Right ventricle myocardium inferior (tissue), 1 donor: ENCODE measurements around the gene STIM1. TPM values are rescaled to one million over a fixed set of nuclear protein-coding genes. Genes with fewer than 3 reads are reported as not detected.

Experiments used
- ATAC-seq: fragments of 200-7000 bp; cut with Tn5 transposase; one replicate; pipeline ENCODE4 v1.9.1; 2020; ENCODE audit warnings: mild to moderate bottlenecking, moderate library complexity
- DNase-seq: peaks from one replicate; pipeline ENCODE4 v3.0.0; 2021; ENCODE audit errors: missing footprints
- intact Hi-C: fragments of 100-400 bp; cut with DNase I; formaldehyde crosslinking; loops from one replicate; pipeline ENCODE4 v1.11.0; 2022
- total RNA-seq: library from RNA; stranded (reverse); fragmentation: NEBNext Ultra II Directional; extraction: Animal tissue kit (Norgen Biotek cat#: 25700); gene quantifications from one replicate; pipeline ENCODE4 v1.2.1, GENCODE V29; 2021
- donor health status: DM: no; HTN: yes; CAD: no; lungs with severe emphysema.

STIM1 gene
- total RNA-seq, 1 donor from 2014 or later: 28.9 TPM

DNA sequence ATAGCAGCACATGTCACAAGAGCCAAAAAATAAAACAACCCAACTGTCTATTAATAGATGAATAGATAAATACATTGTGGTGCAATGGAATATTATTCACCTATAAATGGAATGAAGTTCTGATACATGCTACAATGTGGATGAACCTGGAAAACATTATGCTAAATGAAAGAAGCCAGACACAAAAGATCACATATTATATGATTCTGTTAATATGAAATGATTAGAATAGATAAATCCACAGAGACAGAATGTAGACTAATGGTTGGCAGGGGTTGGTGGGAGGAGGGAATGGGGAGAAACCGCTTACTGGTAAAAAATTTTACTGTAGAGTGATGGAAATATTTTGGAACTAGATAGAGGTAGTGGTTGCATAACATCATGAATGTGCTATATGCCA is 206.2 kb downstream of the STIM1 start:
- intact Hi-C loops: no loop called here
- ATAC-seq: no peak
- DNase-seq: no peak

DNA sequence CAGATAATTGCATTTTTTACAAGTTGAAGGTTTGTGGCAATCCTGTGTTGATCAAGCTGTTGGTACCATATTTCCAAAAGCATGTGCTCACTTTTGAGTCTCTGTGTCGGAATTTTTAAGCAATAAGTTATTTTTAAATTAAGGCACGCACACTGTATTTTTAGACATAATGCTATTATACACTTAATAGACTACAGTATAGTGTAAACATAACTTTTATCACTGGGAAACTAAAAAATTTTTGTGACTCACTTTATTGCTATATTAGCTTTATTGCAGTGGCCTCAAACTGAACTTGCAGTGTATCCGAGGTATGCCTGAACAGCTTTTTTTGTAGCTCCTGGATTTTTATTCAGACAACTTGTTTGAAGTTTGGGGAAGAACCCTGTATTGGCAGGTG is 207.9 kb downstream of the STIM1 start:
- ATAC-seq: no peak
- no peak for DNase-seq
- intact Hi-C loops: no loop called here

DNA sequence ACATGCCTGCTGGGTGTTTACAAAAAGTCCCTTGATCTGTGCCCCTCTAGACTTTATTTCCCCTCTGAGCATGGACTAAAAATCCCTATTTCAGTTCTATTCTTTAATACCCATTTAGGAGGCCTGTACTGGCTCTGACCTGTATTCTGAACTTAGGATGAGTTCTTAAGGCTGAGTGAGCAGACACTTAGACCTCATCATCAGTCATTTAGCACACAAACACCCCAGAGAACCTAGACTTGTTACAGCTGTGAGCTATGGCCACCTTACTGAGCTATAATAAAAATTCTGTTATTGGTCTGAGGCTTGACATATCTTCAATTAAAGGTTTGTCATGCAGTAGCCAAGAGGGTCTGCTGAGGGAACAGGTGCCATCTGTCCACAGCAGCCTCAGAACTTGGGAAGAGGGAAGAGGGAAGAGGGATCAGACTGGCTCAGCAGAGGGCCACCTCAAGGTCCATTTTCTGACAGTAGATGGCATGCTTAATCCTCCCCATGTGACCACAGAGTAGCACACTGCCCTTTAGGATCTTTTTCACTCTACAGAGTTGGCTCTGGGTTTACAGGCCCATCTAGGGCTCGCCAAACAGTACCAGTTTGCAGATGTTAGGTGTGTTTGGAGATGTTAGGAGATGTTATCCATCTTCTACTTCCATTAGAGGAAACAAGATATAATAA is 209.0 kb downstream of the STIM1 start:
- peak; percentile 30 for ATAC-seq
- no peak for DNase-seq
- intact Hi-C loops: no loop called here

DNA sequence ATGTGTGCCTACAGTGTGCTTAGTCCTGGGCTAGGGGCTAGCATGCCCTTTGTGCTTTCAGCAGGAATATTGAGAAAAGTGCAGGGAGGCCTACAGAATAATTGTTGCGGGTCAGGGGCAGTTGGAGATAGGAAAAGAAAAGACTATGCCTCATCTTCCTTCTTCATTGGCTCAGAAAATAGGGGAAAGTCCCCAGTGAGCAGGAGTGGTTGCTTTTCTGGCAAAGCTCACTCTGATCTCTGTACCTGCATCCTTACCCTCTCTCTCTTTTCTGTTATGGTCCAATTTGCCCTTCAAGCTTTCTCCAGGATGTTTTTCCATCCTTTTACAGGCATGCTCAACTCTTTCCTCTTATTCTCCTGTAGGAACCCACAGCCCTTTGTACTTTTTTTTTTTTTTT is 209.6 kb downstream of the STIM1 start:
- no peak for ATAC-seq
- intact Hi-C loops: no loop called here
- no peak for DNase-seq

DNA sequence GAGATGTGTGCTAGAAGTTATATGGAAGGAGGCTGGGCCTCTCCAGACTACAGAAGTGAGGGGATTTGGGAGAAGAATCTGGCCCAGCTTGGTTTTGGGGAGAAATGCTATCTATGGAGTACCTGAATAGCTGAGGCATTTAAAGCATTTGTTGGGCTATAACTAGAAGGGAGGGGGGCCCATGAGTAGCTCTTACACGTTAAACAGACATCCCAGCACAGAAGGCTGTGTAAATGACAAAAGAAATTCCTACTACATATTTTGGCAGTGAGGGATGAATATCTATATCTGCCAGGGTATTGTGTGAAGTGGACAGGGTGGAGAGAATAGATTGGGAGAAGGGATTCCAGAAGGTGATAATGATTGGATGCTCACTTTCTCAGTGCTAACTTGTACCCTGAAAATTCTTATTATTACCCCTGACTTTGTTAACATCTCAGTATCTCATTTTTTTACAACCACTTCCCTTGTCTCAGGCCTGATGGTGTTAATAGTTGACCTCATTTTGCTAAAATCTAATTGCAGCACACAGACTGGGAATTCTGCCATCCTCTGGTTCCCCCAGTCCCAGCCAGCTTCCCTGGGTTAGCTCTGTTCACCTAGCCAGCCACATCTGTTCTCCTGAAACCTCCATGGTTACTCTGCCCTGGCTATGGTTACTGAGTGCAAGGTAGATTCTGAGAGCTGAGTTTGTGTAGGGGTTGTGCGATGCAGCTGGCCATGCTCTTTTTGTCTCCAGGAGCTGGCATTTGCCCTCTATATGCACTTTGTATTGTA is 210.3 kb downstream of the STIM1 start:
- intact Hi-C loops: no loop called here
- ATAC-seq (peak; percentile 67), DNase-seq (no peak)

DNA sequence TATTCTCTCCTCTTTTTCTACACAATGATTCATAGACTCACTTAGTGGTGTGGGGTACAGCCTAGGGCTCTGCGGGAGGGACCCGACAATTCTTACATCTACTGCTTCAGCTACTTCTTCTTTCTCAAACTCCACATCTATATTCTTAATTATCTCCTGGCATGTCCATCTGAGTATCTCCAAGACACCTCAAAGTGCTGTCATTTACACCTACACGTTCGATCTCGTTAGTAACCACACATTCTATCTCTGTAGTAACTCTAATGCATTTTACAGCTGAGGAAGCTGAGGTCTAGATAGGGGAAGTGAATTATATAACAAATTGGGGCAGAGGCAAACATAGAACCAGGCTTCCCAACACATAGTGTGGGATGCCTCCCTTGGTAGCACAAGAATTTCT is 211.4 kb downstream of the STIM1 start:
- no peak for ATAC-seq
- intact Hi-C loops: no loop called here

DNA sequence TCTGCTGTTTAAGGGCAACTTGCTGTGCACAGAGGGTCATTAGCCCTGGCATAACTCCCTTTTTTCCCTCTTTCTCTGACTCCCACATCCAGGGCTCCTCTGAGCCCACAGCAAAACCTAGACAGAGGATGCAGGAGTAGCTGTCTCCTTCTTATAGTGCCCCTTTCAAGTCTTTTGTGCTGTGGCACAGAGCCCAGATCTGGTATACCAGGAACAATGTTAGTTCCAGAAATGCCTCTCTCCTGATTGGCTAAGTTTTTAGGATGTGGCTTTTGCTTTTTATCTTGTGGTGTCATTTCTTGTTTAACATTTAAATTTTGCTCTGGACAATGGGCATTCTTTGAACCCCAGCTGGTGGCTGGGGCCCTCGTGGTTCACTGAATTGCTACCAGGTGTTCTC is 213.5 kb downstream of the STIM1 start:
- DNase-seq: no peak
- intact Hi-C loops: no loop called here
- ATAC-seq: no peak

More for the DNA sequence above, 211.4 kb downstream of the STIM1 start:
- no peak for DNase-seq

DNA sequence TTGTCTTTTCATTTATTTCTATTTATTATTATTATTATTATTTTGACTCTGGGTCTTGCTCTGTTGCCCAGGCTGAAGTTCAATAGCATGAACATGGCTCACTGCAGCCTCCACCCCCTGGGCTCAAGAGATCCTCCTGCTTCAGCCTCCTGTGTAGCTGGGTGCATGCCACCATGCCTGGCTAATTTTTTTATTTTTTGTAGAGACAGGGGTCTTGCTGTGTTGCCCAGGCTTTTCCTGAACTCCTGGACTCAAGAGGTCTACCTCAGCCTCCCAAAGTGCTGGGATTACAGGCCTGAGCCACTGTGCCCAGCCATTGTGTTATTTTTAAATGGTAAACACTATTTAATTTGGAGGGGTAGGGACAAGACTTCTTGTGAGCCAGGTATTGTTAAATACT is 215.9 kb downstream of the STIM1 start:
- intact Hi-C loops: loop anchor here (5.0 kb wide), 2 partner anchors 119 to 144 kb away; no protein-coding TSS in a partner anchor
- ATAC-seq: no peak
- no peak for DNase-seq

DNA sequence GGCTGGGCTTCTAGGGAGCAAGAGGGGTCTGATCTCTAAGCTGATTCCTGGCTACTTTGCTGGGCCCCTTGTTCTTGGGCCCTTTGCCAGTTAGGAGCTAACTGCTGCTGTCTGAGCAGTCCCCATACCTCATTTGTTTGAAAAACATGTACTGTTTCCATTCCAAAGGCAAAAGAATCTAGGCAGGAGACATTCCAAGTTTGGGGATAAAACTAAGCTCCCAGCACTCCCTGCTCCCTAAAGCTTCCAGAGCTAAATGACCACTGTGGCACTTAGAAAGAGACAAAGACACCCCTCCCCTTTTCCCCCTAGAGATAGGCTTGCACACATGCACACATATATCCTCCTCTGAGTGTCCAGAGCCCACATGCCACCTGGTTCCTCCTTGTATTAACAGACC is 216.4 kb downstream of the STIM1 start:
- DNase-seq (no peak), ATAC-seq (no peak)
- intact Hi-C loops: loop anchor here (1.0 to 5.0 kb wide), 4 partner anchors 120 to 224 kb away; partner anchors contain the start of gene STIM1

DNA sequence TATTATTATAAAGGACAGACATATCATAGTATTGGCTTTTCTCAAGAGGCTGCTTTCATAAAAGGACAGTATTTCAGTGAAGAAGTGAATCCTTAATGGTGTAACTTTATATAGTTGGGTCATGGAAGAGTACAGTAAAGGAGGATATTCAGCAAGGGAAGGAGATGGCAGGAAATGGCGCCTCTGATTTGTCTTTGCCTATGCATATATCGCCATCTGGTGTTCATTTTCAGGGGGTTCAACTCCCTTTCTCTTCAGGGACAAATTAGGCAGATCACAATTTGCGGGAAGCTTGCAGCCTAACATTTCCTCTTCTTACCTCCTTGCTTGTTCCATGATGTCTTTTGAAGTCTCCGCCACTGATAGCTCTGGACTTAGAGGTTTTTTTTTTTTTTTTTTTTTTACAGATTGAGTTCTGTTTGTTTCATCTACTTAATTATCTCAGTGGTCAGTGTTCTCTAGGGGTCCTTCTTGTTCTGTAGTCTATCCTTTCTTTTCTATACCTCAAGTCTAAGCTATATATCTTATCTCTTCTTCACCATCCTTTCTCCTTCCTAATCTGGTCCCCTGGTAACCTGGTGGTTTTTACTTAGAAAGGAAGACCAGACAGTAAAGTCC is 217.3 kb downstream of the STIM1 start:
- DNase-seq: no peak
- intact Hi-C loops: loop anchor here (1.0 to 5.0 kb wide), 4 partner anchors 120 to 224 kb away; partner anchors contain the start of gene STIM1
- ATAC-seq: peak; percentile 87

DNA sequence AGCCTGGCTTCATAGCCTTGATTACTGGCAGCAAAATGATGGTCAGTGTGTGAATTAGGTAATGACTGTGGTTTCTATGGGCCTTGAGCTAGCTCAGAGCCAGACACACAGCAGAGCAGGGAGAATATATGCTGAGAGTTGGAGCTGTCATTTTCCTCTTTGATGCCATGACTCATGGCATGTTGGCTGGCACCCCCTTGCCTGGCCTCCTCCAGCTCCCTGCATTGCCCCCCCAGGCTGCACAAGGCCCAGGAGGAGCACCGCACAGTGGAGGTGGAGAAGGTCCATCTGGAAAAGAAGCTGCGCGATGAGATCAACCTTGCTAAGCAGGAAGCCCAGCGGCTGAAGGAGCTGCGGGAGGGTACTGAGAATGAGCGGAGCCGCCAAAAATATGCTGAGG is 218.8 kb downstream of the STIM1 start:
- intact Hi-C loops: loop anchor here (5.0 kb wide), 2 partner anchors 122 to 147 kb away; no protein-coding TSS in a partner anchor
- no peak for DNase-seq
- ATAC-seq: no peak

DNA sequence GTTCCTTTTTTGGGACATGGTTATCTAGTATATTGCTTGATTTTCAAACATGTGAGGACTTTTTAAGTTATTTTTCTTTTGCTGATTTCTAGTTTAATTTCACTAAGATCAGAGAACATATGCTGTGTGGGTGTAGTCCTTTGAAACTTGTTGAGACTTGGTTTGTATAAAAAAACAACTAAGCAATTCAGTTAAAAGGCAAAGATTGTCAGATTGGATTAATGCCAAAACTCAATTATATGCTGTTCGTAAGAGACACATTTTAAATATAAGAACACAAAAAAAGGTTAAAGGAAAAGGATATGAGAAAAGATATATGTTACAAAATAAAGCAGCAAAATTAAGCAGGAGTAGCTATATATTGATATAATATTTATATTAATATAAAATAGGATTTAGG is 221.3 kb downstream of the STIM1 start:
- intact Hi-C loops: no loop called here
- DNase-seq (no peak), ATAC-seq (no peak)

DNA sequence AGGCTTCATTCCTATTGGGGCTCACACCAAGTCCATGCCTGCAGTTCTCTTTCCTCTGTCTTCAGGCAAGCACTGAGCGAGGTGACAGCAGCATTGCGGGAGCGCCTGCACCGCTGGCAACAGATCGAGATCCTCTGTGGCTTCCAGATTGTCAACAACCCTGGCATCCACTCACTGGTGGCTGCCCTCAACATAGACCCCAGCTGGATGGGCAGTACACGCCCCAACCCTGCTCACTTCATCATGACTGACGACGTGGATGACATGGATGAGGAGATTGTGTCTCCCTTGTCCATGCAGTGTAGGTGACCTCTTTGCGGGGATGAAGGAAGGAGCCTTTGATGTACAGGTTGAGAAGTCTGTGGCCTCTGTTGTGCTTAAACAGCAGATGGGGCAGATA is 227.7 kb downstream of the STIM1 start:
- ATAC-seq: no peak
- intact Hi-C loops: no loop called here
- DNase-seq: no peak

DNA sequence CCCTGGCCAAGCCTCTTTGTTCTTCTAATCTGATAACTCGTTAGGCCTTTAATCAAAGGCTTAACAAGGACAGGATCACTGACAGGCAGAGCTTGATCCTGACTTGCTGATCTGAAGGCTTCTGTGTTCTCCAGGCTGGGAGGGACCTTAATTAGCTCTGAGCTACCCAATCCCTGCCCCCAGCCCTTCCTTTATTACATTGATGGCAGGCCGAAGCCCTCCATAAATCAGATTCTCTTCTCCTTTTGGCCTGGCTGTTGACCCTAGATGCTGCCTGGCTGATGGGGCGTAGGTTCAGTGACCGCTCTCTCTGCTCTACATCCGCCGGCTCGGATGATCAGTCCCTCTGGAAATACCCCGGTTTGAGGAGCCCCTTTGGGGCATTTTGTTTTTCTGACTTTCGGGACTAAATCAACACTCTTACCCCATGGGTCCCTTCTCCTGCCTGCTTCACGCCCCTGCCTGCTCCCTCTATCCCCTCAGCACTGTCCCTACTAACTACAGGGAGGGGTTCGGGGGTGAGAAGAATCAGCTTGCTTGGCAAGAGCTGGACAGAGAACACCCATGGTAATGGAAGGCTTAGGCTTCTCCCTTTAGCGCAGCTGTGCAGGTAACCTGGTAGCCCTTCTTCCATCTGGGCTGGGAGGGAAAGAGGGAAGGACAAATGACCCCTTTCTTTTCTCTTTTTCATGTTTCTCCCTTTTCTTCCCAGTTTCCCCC is 229.1 kb downstream of the STIM1 start:
- ATAC-seq (no peak), DNase-seq (no peak)

DNA sequence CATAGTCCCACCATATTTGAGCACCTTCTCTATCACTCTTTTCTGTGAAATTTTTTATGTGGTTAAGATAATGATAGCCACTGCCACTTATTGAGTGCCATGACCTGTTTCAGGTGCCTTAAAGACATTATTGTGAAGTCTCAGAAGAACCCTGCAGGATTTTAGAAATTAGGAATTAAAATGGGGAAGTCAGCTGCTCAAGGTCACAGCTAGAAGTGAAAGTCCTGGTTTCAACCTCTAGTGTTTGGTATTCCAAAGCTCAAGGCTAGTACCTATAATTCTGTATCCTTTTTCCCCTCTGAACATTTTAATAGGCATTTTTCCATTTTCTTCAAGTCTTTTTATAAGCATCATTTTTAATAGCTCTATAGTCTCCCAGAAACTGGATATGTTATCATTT is 230.1 kb downstream of the STIM1 start:
- no peak for DNase-seq
- intact Hi-C loops: no loop called here
- no peak for ATAC-seq

More for the DNA sequence above, 229.1 kb downstream of the STIM1 start:
- intact Hi-C loops: no loop called here

DNA sequence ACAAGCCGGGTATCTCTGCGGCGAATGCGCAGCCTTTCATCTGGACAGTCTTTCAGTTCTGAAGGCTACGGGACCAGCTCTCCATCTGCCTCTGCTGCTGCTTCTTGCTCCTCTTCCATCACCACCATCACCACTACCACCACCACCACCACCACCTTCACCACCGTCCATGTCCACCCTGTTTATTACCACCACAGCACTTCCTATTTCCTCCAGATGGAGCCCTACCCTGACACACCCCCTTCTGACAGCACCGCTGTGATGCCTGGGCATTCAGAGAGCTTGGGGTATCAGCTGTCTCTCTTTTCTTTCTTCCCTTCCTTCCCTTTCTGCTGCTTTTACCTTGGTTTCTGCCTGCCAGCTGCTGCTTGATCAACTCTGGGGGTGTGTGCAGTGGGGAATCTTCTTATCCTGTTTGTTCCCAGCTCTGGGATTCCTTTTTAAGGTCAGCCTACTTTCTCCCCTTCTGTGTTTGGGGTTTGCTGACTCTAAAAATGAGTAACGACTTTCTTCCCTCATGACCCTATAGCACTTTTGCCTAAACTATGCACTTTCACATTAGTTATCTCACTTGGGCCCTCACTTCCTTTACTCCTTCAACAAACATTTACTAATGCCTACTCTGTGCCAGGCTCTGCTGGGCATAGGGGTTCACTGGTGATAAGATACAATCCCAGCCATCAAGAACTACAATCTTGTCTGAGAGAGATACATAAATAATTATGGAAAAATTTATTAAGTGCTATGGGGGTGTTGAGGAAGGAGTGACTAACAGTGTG is 231.3 kb downstream of the STIM1 start:
- ATAC-seq: no peak
- intact Hi-C loops: no loop called here

DNA sequence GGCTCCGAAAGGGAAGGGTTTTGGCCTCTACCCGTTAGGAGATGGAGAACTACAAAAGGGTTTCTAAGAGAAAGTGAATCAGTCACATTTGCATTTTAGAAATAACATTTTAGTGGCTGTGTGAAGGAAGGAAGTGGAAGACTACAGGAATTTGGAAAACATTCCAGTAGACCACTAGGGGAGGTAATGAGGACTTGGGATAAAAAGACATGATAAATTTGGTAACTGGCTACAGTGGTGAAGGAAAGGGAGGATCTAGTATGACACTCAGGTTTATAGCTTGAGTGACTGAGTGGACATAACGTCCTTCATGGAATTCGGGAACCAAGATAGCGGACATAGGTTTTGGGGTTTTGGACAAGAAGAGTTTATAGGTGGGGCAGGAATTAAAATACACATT is 232.1 kb downstream of the STIM1 start:
- intact Hi-C loops: no loop called here
- DNase-seq: no peak
- no peak for ATAC-seq

More for the DNA sequence above, 231.3 kb downstream of the STIM1 start:
- no peak for DNase-seq

DNA sequence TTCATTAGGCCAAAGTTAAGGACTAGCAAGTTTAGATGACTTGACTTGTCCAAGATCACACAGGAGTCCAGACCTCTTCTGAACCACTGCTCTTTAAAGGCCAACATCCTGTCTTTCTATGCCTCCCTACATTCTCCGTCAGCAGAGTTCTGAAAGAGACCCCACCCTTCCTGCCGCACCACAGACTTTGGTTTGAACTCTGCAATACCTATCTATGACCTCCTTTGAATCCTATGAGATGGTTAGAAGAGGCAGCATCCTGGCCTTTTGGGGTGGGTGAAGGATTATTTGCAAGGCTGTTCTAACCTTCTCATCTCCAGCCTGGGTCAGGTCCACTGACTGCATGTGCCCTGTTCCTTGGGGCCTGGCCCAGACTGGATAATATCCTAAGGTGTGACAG is 234.8 kb downstream of the STIM1 start:
- ATAC-seq (no peak), DNase-seq (no peak)
- intact Hi-C loops: loop anchor here (5.0 kb wide), 1 partner anchor 293 kb away; the partner anchor contains the start of gene NUP98
